GM12878 (cell line): ENCODE results near the gene TUBGCP2. TPM values are rescaled to one million over a fixed set of nuclear protein-coding genes. Genes with fewer than 3 reads are reported as not detected.

Experiments
- CBFB ChIP-seq: IDR thresholded peaks from 2 replicates; pipeline ENCODE4 v1.6.1; 2016; ENCODE audit warnings: antibody characterized with exemption, low read depth
- CHD2 ChIP-seq: IDR thresholded peaks from 2 replicates; pipeline ENCODE4 v1.6.1; 2011; ENCODE audit warnings: low read depth, low read length, improper control_type of control experiment, borderline replicate concordance
- DPF2 ChIP-seq: fragments of 450-650 bp; IDR thresholded peaks from 2 replicates; pipeline ENCODE4 v1.6.1; 2017; ENCODE audit warnings: mild to moderate bottlenecking
- FOXM1 ChIP-seq: IDR thresholded peaks from 2 replicates; pipeline ENCODE4 v1.6.1; 2012; ENCODE audit warnings: low read depth, mild to moderate bottlenecking, inconsistent platforms, low read length, moderate library complexity
- HDAC6 ChIP-seq: fragments of 200-600 bp; sonication (generic); IDR thresholded peaks from one replicate; pipeline ENCODE4 v1.8.0; 2017; ENCODE audit warnings: antibody characterized with exemption; ENCODE audit not compliant: unreplicated experiment
- HSF1 ChIP-seq: fragments of 150-350 bp; IDR thresholded peaks from 2 replicates; pipeline ENCODE4 v1.6.1; 2014; ENCODE audit warnings: mild to moderate bottlenecking, low read depth, low read length
- JUNB ChIP-seq: IDR thresholded peaks from 2 replicates; pipeline ENCODE4 v1.6.1; 2016; ENCODE audit warnings: antibody characterized with exemption, mild to moderate bottlenecking
- MAX ChIP-seq: IDR thresholded peaks from 2 replicates; pipeline ENCODE4 v1.6.1; 2012; ENCODE audit warnings: low read depth, low read length, improper control_type of control experiment
- NFYB ChIP-seq: IDR thresholded peaks from 2 replicates; pipeline ENCODE4 v1.6.1; 2011; ENCODE audit warnings: low read depth, mild to moderate bottlenecking, low read length, improper control_type of control experiment, moderate library complexity; ENCODE audit not compliant: insufficient read depth
- NR2C1 ChIP-seq: fragments of 450-650 bp; IDR thresholded peaks from 2 replicates; pipeline ENCODE4 v1.6.1; 2017; ENCODE audit warnings: antibody characterized with exemption, mild to moderate bottlenecking, moderate library complexity
- NR2C2 ChIP-seq: IDR thresholded peaks from 2 replicates; pipeline ENCODE4 v1.6.1; 2011; ENCODE audit warnings: borderline replicate concordance, low read depth; ENCODE audit not compliant: control insufficient read depth, insufficient read length
- RAD21 ChIP-seq: IDR thresholded peaks from 2 replicates; pipeline ENCODE4 v1.6.1; 2011; ENCODE audit warnings: mild to moderate bottlenecking, low read depth, low read length, moderate library complexity; ENCODE audit not compliant: insufficient read depth
- RB1 ChIP-seq: fragments of 450-650 bp; formaldehyde crosslinking; IDR thresholded peaks from 2 replicates; pipeline ENCODE4 v1.6.1; 2017; ENCODE audit warnings: mild to moderate bottlenecking, borderline replicate concordance
- RELA ChIP-seq: fragments of 450-650 bp; IDR thresholded peaks from 2 replicates; pipeline ENCODE4 v1.8.0; 2014; ENCODE audit warnings: borderline replicate concordance; ENCODE audit not compliant: partially characterized antibody
- RELB ChIP-seq: fragments of 450-650 bp; IDR thresholded peaks from 2 replicates; pipeline ENCODE4 v1.6.1; 2017; ENCODE audit warnings: low read depth, mild to moderate bottlenecking, moderate library complexity
- SIX5 ChIP-seq: IDR thresholded peaks from 2 replicates; pipeline ENCODE4 v1.6.1; 2011; ENCODE audit warnings: mild to moderate bottlenecking, low read depth, low read length, moderate library complexity; ENCODE audit not compliant: severe bottlenecking
- SP1 ChIP-seq: IDR thresholded peaks from one replicate; pipeline ENCODE4 v1.6.1; 2011; ENCODE audit warnings: low read depth, low read length
- ZBED1 ChIP-seq: IDR thresholded peaks from 2 replicates; pipeline ENCODE4 v1.6.1; 2016; ENCODE audit warnings: borderline replicate concordance
- ZBTB33 ChIP-seq: fragments of 450-650 bp; IDR thresholded peaks from 2 replicates; pipeline ENCODE4 v1.6.1; 2017; ENCODE audit warnings: mild to moderate bottlenecking
- ZNF687 ChIP-seq: fragments of 450-650 bp; IDR thresholded peaks from 2 replicates; pipeline ENCODE4 v1.6.1; 2017; ENCODE audit warnings: mild to moderate bottlenecking, moderate library complexity
- polyA plus RNA-seq, 11 experiments: library from polyadenylated mRNA; depleted of rRNA in 4 of 11; unstranded in 6 of 11; stranded (reverse) in 5 of 11; fragments of >200 nt; fragmentation: Nextera tagmentation in 4 of 11; fragmentation: Illumina TruSeq in 1 of 11; extraction: Ambion mirVana in 4 of 11; extraction: Trizol in 1 of 11; gene quantifications; 1 replicate in 1 of 11; 2 replicates in 10 of 11; pipeline versions ENCODE4 v1.2.1 to v1.2.3, GENCODE V29; 2011 to 2016; ENCODE audit warnings: inconsistent platforms in 2 of 11, missing spikeins in 2 of 11, low read depth in 1 of 11
- total RNA-seq, 4 experiments: library from RNA; depleted of rRNA in 3 of 4; stranded (reverse); fragments of >200 nt in 3 of 4; fragmentation: Illumina TruSeq in 1 of 4; extraction: Trizol in 1 of 4; gene quantifications; 2 replicates each; pipeline versions ENCODE4 v1.2.1 to v1.2.3, GENCODE V29; 2013 to 2021

TUBGCP2 gene
- total and polyA plus RNA-seq, 10 of the 15 experiments (the other 5 are each of a cell fraction or from before 2014, with no cell fraction given), result 4.8 to 47.1 (median 34.7) TPM

GRCh38 chr10:133357285-133358161 lies 48.9 kb upstream of the TUBGCP2 start, which contains the start of gene FUOM (continued):
- no peak for TF ChIP-seq ZBTB33
- TF ChIP-seq JUNB, result no peak
- TF ChIP-seq SIX5, result no peak
- no peak for TF ChIP-seq RAD21
- TF ChIP-seq SP1, result peak; percentile 34
- no peak for TF ChIP-seq HSF1
- no peak for TF ChIP-seq NR2C2
- TF ChIP-seq RELB, result no peak
- peak; percentile 53 for TF ChIP-seq RELA
- no peak for TF ChIP-seq NR2C1
- TF ChIP-seq HDAC6, result no peak
- no peak for TF ChIP-seq NFYB
- TF ChIP-seq ZNF687, result peak; percentile 10; the same call in 1 of the 2 replicates
- 0 out of 2 replicates have a peak, but pooled peaks have one; percentile 43 for TF ChIP-seq CHD2
- peak; percentile 41; the same call in 1 of the 2 replicates for TF ChIP-seq RB1
- peak; percentile 44; the same call in 1 of the 2 replicates for TF ChIP-seq MAX
- TF ChIP-seq CBFB, result no peak
- TF ChIP-seq ZBED1, result no peak
- TF ChIP-seq FOXM1, result no peak
- peak; percentile 80 for TF ChIP-seq DPF2
